Umbilical cord (tissue), 2 donors: ENCODE results near the gene RNF7. TPM values are rescaled to one million over a fixed set of nuclear protein-coding genes. Genes with fewer than 3 reads are reported as not detected.
"Not testable (repeated sequence)": the region's sequence is repeated elsewhere in the genome, so short reads cannot be mapped to it uniquely, and the experiment has no call there.

Experiments
- DNase-seq: peaks from one replicate; pipeline ENCODE4 v3.0.0-alpha.2; 2015; ENCODE audit warnings: low spot score
- total RNA-seq: library from RNA; depleted of rRNA; stranded (reverse); fragments of >200 nt; gene quantifications from one replicate; pipeline ENCODE4 v1.2.3, GENCODE V29; 2014; ENCODE audit warnings: low replicate concordance; ENCODE audit not compliant: insufficient read depth

Gene RNF7
- total RNA-seq, 1 donor from 2014 or later, result 46.0 TPM

DNA sequence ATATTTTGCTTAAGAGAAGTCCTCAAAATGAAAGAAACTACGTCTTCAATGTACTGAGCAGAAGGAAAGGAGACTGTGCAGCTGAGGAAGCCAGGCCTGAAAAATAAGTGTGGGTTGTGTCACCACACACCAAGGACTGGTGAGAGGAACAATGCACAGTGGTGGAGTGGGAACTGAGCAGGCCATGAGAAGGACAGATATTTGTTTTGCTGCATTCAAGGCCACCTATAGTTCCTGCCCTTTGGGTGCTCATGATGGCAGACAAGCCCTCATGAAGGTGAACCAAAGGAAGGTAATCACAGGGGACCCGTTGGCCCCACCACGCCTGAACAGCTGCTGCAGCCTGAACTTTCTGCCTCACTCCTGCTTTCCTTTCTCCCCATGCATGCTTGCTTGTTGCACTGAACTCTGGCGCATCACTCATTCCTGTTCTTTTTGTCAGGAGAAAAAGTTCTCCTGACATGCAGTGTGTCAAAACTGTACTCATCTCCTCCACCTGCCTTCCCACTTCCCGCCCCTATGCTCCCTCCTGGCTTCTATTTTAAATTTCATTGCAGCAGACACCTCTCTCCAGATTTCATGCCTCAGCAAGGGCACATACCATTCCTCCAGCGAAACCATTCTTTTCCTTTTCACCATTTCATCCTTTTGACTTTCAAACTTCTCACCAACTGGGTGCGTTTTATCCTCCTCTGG, 2.2 kb upstream of the RNF7 start:
- DNase-seq, result no peak

DNA sequence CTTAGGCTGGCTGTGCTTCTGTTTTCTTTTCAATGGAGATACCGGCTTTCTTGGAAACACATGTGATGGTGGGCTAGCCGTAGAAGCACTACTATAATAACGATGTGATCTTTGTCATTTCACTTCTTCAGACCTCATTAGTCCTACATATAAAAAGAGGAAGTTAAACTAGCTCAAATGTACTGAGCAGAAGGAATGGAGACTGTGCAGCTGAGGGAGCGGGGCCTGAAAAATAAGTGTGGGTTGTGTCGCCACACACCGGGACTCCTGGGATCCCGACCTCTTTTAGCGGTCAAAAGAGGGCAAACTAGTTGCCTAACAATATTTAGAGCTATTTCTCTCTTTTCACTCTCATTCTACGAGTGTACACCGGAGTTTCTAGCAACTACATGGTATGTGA, 1.0 kb upstream of the RNF7 start:
- DNase-seq, result no peak

DNA sequence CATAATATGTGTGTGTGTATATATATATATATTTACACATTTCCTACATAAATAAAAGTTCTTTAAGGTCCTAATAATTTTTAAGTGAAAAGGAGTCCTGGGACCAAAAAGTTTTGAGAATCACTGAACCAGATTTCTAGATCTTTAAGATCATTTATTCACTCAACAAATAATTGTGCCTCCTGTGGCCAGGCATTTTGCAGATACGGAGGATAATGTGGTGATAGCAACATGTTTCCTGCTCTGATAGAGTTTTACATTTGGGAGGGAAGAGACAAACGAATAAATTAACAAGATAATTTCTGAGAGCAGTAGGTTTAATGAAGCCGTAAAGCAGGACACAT, 448 bp upstream of the RNF7 start:
- no peak for DNase-seq

DNA sequence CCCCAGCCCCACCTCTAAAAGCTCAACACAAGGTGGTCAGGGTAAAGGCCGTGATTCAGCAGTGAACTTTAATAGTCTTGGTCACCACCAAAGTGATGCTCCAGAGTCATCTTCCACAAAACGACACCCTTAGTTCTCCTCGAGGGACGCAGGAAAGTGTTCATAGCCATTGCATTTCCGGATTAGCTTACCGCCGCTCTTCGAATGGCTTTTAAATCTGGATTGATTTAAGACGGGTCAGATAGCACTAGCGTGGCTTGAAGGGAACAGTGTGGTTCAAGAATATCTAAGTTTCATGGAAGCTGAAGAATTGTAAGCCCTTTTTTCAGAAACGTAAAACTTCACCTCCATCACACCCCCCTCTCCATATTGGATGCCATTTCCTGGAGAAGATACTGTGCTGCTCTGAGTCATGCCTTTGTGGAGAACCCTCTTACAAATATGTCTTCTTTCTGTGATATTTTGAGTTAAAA, 829 bp downstream of the RNF7 start:
- DNase-seq, result peak; percentile 50

DNA sequence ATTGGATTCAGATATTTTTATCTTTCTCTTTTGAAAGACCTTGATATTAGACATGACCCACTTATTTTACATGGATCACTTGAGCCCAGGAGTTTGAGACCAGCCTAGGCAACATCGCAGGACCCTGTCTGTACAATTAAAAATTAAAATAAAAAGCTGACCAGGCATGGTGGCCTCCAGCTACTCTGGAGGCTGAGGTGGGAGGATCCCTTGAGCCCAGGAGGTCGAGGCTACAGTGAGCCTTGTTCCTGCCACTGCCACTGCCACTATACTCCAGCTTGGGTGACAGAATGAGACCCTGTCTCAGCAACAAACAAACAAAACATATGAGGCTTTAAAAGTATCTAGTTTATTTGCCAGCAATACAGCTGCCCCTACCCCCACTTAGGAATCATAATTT, 1.6 kb downstream of the RNF7 start:
- no peak for DNase-seq

DNA sequence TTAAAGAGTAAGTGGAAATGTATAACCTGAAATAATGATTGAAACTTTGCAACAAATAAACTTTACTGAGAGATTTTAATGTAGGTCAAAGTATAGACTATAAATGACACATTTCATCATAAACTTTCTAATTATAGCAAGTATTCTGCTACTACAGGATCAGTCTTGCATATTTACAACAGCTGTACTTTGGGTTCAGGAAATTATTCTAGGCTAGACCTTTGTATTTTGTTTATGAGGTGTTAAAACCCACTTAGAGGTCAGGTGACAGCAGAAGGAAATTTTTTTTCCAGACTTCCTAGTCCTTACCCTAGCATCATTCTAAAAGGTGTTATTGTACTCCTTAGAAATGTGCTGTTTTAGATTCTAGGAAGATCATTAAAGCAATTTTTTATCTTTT, 2.3 kb downstream of the RNF7 start:
- no peak for DNase-seq

DNA sequence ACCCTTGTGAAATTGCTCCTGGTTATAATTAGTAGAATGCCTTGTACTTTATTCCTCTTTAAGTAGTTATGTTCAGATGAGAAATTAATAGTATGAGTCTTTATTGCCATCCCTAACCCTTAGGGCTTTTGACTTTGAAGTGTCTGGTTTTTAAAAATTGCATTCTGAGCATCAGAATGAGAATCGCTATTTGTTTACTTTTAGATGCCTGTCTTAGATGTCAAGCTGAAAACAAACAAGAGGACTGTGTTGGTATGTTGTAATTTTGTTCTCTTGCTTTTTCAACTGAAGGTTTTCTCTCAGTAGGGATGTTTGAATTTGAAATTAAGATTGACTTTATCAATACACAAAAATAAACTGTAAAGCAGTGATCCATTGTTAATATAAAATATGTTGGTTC, 5.2 kb downstream of the RNF7 start:
- DNase-seq, result no peak

DNA sequence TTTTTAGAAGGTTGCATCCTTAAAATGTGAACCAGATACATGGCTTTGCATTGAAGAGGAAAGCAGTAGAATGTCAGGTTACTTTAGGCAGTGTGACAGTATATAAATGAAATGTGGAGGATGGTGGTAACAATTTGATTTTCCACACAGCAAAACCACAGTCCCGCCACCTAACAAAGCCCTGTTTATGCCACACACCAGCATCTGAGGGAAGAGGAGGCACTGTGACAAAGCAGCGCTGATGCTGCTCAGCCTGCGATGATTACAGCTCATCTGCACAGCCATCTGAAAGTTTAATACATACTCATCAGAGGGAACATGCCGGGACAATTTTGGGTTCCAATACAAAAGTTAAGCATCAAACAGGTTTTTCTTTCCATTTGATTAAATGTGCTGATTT, 8.9 kb downstream of the RNF7 start:
- DNase-seq, result no peak

DNA sequence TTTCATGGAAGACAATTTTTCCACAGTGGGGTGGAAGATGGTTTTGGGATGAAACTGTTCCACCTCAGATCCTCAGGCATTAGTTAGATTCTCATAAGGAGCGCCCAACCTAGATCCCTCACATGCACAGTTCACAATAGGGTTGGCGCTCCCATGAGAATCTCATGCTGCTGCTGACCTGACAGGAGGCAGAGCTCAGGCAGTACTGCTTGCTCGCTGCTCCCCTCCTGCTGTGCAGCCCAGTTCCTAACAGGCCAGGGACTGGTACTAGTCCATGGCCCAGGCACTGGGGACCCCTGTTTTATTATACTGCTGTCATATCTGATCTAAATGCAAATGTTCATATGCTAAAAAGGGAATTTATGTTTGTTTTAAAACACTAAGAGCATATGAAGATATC, 15.3 kb downstream of the RNF7 start:
- DNase-seq, result no peak

DNA sequence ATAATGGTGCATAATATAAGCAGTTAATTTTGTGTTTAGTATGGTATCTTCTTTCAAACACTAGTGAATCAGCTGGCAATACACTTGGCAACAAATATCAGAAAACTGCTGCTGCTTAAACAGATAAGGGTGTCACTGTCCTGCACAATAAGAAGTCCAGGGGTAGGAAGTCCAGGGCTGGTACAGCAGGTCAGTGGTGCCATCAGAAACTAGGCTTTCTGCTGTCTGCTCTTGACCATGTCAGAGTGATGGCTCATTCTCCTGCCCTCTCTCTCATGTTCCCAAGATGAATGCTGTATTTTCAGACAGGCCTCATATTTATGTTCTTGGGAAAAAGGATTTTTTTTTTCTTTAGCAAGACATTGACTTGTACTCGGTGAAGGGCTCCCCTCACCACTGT, 15.9 kb downstream of the RNF7 start:
- DNase-seq, result no peak

DNA sequence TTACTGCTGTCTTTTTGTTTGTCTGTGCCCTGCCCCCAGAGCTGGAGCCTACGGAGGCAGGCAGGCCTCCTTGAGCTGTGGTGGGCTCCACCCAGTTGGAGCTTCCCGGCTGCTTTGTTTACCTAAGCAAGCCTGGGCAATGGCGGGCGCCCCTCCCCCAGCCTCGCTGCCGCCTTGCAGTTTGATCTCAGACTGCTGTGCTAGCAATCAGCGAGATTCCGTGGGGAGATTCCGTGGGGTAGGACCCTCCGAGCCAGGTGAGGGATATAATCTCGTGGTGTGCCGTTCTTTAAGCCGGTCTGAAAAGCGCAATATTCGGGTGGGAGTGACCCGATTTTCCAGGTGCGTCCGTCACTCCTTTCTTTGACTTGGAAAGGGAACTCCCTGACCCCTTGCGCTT, 24.5 kb downstream of the RNF7 start:
- not testable (repeated sequence) for DNase-seq

DNA sequence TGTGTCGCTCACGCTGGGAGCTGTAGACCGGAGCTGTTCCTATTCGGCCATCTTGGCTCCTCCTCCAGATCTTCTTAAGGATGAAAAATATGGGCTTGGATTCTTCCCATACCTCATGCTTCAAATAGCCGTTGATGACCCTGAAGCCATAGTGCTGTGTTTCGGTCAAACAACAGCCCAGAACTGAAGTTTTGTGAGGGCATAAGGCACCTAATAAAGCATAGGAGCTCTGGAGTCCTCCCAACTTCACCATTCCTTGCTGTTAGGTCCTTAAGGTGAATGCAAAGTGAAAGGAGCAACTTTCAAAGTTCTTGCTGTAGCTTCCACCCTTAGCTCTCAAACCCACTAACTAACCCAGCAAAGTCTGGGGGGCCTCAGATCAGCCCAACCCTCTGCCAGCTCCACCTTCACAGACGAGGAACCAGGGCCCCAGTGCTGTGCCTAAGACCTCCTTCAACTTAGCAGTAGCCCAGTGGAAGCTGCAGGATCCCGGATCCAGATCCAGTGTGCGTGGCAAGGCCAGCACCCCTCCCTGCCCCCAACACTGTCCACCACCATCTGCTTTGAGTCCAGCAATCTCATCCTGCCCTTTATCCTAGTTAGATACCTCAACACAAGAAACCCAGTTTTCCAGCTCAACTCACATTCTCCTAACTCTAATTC, 25.1 kb downstream of the RNF7 start, which contains the start of gene GRK7:
GRK7 (plus strand) TSS at position 321 of the 663 bp plus-strand sequence. CDS start 14,877 bp downstream, outside the sequence.
- DNase-seq, result no peak

DNA sequence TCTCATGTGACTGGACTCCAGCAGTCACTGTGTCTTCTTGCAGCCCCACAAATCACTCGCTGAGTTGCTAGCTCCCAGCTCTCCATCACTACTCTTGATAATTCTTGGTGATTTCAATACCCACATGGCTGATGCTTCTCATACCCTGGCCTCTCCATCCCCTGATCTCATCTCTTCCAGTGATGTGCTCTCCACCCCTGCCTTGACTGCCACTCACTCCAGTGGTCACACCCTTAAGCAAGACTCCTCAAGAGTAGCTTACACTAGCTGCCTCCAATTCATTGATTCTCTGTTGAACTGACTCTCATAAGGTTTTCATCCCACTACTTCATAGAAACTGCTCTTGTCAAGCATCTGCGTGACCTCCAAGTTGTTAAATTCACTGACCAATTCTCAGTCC, 25.9 kb downstream of the RNF7 start:
- no peak for DNase-seq

DNA sequence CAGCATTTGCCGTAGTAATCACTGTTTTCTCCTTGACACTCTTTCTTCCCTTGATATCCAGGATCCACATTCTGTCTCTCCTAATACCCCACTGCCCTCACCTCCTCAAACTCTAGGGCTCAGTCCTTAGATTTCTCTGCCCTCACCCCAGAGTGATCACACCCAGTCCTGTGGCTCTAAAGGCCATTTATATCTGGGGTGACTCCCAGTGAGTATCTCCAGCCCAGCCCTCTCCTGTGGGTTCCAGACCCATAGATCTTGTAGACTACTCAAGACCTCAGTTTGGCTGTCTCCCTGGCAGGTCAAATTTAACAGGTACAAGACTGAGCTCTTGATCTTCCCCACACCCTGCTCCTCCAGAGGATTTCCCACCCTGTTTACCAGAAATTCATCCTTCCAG, 26.4 kb downstream of the RNF7 start:
- DNase-seq, result no peak

DNA sequence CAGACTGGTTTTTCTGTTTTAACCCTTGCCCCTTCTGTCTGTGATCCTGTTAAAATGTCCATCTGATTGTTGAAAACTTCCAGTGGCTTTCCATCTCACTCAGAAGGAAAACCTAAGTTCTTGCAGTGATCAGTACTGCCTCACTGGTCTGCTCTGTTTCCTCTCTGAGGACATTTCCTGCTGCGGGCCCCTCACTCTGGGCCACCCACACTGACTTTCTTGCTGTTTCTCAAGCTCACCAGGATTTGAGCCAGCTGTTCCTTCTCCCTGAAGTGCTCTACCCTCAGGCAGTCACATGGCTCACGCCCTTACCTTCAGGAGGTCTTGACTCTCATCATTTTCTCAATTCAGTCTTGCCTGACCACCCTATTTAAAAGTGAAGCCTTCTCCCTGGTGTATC, 26.9 kb downstream of the RNF7 start:
- peak; percentile 11 for DNase-seq

DNA sequence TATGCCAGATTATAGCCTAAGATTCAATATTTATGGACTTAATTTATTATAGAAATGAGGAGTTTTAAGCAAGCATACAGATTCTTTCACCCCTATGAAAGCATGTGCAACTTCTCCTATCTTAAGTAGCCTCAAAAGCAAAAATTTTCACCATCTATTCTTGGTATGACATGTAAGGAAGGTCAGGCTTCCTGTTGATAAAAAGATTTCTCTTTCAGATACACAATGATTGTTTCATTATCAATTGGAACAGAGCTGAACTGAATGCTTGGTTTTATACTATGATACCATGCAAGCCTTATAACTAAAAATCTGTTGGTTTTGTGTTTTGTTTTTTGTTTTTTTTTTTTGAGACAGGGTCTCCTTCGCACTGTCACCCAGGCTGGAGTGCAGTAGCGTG, 29.0 kb downstream of the RNF7 start:
- DNase-seq, result no peak

DNA sequence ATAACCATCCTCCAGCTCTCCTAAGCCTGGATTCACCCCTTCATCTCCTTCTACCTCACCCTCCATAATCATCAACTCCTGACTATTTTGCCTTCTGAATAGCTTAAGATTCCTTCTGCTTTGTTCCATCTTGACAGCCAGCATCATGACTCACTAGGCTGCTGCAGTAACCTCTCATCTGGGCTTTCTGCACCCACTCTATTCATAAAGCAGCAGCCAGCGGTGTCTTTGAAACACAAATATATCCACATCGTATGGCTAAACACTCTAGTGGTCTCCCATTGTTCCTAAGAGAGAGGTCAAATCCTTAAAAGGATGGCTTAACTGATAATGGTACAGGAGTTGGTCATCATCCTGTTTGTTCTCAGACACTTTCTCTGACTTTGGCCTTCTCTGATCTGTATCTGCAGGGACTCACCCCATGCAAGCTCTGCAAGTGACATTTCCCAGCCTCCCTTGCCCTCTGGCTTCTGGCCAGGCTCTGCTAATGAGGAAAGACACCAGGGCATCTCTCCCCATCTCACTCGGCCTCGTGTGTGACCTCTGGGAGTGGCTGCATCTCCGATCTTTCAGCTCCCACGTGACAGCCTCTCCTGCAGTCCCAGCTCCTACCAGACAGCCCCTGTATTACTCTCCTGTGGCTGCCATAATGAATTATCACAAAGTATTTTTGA, 31.3 kb downstream of the RNF7 start:
- no peak for DNase-seq

DNA sequence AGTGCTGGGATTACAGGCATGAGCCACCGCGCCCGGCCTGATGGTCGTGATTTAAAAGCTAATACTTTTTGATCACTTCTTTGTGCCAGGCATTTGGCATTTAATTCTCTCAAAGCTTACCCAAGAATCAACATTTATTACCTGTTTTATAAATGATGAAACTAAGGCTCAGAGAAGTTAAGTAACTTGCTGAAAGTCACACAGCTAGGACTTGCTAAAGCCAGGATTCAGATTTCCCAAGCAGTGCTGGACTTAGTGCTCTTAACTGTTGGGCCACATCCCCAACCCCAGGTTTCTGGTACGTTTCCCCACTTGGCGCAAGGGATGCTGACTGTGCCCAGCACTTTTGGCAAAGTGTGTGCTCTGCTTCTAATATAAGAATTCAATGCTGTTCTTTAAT, 35.6 kb downstream of the RNF7 start:
- no peak for DNase-seq

DNA sequence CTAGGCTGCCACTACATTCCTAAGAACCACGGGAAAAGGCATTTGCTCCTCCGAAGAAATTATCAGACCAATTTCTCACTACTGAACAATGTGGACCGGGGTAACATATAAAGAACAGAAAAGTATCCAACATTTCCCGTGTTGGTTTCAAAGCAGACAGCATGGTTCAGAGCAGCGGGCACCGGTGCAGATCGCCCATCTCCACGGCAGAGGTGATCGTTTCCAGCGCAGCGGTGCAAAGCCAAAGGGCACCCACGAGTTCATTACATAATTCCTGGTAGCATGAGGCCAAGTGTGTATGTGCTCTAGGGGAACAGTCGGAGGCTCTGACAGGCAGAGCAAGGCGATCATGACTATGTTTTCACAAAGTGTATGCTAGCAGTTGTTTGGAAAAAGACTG, 38.3 kb downstream of the RNF7 start:
- no peak for DNase-seq

DNA sequence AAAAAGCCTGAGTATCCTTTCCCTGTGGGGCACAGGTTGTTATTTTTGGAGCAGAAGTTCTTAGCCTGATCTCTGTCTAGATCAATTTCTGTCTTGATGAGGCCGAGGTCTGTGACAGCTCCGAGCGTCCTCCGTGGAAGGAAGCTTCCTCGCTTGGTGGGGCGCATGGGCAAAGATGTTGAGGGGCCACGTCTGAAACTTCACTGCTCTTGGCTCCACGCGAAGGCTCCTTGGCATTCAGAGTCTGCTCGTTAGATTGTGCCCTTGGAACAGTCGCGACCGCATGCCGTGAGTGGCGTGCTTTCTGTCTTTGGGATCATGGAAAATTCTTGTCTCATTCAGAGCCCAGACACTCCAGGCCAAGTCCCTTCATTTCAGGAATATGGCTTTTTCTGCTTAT, 38.8 kb downstream of the RNF7 start:
- DNase-seq, result no peak

DNA sequence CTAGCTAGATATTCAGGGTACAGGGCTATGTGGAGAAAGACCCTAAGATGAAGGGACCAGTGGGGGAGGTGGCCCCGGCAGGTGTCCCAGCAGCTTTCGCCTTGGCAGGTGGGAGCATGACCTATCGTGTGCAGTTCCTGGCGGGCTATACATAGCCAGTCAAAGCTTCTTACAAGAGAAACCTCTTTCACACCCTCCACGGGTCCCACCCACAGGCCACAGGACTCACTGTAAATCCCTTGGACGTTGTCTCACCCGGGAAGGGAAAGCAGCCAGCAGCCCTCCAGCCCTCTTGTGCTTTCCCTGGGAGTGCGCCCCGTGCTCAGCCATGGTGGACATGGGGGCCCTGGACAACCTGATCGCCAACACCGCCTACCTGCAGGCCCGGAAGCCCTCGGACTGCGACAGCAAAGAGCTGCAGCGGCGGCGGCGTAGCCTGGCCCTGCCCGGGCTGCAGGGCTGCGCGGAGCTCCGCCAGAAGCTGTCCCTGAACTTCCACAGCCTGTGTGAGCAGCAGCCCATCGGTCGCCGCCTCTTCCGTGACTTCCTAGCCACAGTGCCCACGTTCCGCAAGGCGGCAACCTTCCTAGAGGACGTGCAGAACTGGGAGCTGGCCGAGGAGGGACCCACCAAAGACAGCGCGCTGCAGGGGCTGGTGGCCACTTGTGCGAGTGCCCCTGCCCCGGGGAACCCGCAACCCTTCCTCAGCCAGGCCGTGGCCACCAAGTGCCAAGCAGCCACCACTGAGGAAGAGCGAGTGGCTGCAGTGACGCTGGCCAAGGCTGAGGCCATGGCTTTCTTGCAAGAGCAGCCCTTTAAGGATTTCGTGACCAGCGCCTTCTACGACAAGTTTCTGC, 40.1 kb downstream of the RNF7 start:
- DNase-seq, result no peak

DNA sequence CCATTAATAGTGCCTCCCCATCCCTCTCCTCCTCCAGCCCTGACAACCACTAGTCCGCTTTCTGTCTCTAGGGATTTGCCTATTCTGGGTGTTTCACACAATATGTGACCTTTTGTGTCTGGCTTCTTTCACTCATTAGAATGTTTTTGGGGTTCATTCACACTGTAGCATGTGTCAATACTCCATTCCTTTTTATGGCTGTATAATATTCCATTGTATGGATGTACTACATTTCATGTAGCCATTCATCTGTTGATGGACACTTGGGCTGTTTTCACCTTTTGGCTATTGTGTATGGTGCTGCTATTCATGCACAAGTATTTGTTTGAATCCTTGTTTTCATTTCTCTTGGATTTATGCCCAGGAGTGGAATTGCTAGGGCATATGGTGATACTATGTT, 41.6 kb downstream of the RNF7 start:
- no peak for DNase-seq
